Measurements from ENCODE around the gene ANTXRL.

Gene ANTXRL

GRCh38 chr10:46253076-46254006, 33.5 kb upstream of the ANTXRL start:
- TF ChIP-seq FOXP2 (optimal IDR thresholded peaks at IDR 0.05; ENCODE audit: borderline replicate concordance, extremely low read depth, extremely low read length, insufficient read depth) (no peak), POLR2AphosphoS5 (IDR thresholded peaks at IDR 0.05; ENCODE audit: low read depth, low read length) (no peak), REST (IDR thresholded peaks at IDR 0.05; ENCODE audit: insufficient read depth in 1 of 2, low read depth in 2 of 2, low read length in 2 of 2) (no peak), TAF1 (IDR thresholded peaks at IDR 0.05; ENCODE audit: borderline replicate concordance, insufficient read depth, low read length) (no peak), SIN3A (IDR thresholded peaks at IDR 0.05; ENCODE audit: borderline replicate concordance, insufficient read depth, low read length) (no peak)

- TF ChIP-seq TAF1 (IDR thresholded peaks at IDR 0.05; ENCODE audit: borderline replicate concordance, insufficient read depth, low read length) (no peak), SIN3A (IDR thresholded peaks at IDR 0.05; ENCODE audit: borderline replicate concordance, insufficient read depth, low read length) (no peak), FOXP2 (optimal IDR thresholded peaks at IDR 0.05; ENCODE audit: borderline replicate concordance, extremely low read depth, extremely low read length, insufficient read depth) (no peak), REST (IDR thresholded peaks at IDR 0.05; ENCODE audit: insufficient read depth in 1 of 2, low read depth in 2 of 2, low read length in 2 of 2) (no peak), POLR2AphosphoS5 (IDR thresholded peaks at IDR 0.05; ENCODE audit: low read depth, low read length) (no peak)
Observed at GRCh38 chr10:46254007-46254383, 32.8 kb upstream of the ANTXRL start.

GRCh38 chr10:46254467-46254866, 32.3 kb upstream of the ANTXRL start:
- TF ChIP-seq REST (IDR thresholded peaks at IDR 0.05; ENCODE audit: insufficient read depth in 1 of 2, low read depth in 2 of 2, low read length in 2 of 2), result no peak
- no peak for TF ChIP-seq TAF1 (IDR thresholded peaks at IDR 0.05; ENCODE audit: borderline replicate concordance, insufficient read depth, low read length)
- TF ChIP-seq FOXP2 (optimal IDR thresholded peaks at IDR 0.05; ENCODE audit: borderline replicate concordance, extremely low read depth, extremely low read length, insufficient read depth), result no peak
- no peak for TF ChIP-seq POLR2AphosphoS5 (IDR thresholded peaks at IDR 0.05; ENCODE audit: low read depth, low read length)
- no peak for TF ChIP-seq SIN3A (IDR thresholded peaks at IDR 0.05; ENCODE audit: borderline replicate concordance, insufficient read depth, low read length)

GRCh38 chr10:46255801-46256747, 30.7 kb upstream of the ANTXRL start:
- no peak for TF ChIP-seq POLR2AphosphoS5 (IDR thresholded peaks at IDR 0.05; ENCODE audit: low read depth, low read length)
- no peak for TF ChIP-seq FOXP2 (optimal IDR thresholded peaks at IDR 0.05; ENCODE audit: borderline replicate concordance, extremely low read depth, extremely low read length, insufficient read depth)
- no peak for TF ChIP-seq SIN3A (IDR thresholded peaks at IDR 0.05; ENCODE audit: borderline replicate concordance, insufficient read depth, low read length)
- no peak for TF ChIP-seq REST (IDR thresholded peaks at IDR 0.05; ENCODE audit: insufficient read depth in 1 of 2, low read depth in 2 of 2, low read length in 2 of 2)
- TF ChIP-seq TAF1 (IDR thresholded peaks at IDR 0.05; ENCODE audit: borderline replicate concordance, insufficient read depth, low read length), result no peak
